HL-60/S4 treated with retinoic acid at 250 ng/mL for 4 days and 3 days (cell line): ENCODE measurements around the gene MPHOSPH8.

ENCODE experiments used
- in situ Hi-C: fragments of 300-500 bp; cut with MboI; formaldehyde crosslinking; loops from 2 replicates; pipeline ENCODE4 v1.7.0; 2022; ENCODE audit warnings: low sequenced_read_pairs

MPHOSPH8 gene, protein sequence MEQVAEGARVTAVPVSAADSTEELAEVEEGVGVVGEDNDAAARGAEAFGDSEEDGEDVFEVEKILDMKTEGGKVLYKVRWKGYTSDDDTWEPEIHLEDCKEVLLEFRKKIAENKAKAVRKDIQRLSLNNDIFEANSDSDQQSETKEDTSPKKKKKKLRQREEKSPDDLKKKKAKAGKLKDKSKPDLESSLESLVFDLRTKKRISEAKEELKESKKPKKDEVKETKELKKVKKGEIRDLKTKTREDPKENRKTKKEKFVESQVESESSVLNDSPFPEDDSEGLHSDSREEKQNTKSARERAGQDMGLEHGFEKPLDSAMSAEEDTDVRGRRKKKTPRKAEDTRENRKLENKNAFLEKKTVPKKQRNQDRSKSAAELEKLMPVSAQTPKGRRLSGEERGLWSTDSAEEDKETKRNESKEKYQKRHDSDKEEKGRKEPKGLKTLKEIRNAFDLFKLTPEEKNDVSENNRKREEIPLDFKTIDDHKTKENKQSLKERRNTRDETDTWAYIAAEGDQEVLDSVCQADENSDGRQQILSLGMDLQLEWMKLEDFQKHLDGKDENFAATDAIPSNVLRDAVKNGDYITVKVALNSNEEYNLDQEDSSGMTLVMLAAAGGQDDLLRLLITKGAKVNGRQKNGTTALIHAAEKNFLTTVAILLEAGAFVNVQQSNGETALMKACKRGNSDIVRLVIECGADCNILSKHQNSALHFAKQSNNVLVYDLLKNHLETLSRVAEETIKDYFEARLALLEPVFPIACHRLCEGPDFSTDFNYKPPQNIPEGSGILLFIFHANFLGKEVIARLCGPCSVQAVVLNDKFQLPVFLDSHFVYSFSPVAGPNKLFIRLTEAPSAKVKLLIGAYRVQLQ

DNA sequence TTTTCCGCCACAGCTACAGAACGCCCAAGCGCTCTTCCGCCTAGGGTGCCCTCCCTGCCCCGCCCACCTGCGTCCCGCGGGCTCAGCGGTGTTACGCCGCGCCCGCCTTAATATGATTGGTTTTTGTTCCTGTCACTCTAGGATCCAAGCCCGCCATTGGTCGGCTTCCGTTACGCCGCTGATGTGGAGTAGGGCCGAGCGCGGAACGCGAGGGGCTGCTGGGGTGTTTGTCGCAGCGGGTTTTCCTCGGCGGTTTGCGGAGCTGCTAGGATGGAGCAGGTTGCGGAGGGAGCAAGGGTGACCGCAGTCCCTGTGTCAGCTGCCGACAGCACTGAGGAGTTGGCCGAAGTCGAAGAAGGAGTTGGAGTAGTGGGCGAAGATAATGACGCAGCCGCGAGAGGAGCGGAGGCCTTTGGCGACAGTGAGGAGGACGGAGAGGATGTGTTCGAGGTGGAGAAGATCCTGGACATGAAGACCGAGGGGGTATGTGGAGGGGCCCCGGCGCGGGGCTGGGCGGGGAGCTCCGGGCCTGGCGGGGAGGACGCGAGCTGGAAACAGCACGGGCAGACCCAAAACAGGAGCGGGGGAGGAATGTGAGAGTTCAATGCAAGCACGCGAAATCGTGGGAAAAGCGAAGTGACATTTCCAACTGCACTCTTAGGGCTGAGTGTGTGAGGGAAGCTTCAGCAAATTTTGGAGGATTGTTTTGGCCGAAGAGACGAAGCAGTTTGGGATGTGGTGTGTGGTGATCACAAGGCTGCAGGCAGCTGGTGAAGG, at the start of gene MPHOSPH8:
MPHOSPH8 (plus strand) TSS at position 181 of the 777 bp plus-strand sequence; CDS start at position 271, 90 bp downstream.
- in situ Hi-C loops, result no loop called here

DNA sequence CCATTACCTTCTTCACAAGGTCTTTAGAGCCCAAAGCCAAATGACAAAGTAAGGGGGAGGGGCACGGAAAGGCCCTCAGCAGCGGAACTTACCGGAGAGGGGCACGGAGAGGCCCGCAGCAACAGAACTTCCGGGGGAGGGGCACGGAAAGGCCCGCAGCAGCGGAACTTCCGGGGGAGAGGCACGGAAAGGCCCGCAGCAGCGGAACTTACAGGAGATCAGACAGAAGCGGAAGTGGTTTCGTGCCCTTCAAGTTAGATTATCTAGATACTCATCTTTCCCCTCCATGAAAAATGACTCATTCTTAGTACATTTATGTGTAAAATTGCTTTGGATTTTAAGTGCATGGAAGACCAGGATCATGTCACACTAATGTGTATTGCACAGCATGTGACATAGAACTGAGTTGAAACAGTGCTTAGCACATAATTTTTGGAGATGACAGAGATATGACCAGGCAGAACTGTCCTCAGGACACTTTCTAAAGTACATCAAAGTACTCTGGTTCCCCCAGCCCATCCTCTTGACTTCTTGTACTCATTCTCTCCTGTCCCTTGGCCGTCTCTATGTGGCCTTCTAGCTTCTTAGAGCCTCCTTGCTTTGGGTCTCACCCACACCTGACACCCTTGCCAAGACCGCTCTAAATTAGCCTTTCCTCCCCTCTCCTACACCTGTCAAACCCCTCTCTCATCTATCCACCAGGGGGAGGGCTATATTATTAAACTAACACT, 46.4 kb upstream of the MPHOSPH8 start:
- in situ Hi-C loops, result no loop called here

DNA sequence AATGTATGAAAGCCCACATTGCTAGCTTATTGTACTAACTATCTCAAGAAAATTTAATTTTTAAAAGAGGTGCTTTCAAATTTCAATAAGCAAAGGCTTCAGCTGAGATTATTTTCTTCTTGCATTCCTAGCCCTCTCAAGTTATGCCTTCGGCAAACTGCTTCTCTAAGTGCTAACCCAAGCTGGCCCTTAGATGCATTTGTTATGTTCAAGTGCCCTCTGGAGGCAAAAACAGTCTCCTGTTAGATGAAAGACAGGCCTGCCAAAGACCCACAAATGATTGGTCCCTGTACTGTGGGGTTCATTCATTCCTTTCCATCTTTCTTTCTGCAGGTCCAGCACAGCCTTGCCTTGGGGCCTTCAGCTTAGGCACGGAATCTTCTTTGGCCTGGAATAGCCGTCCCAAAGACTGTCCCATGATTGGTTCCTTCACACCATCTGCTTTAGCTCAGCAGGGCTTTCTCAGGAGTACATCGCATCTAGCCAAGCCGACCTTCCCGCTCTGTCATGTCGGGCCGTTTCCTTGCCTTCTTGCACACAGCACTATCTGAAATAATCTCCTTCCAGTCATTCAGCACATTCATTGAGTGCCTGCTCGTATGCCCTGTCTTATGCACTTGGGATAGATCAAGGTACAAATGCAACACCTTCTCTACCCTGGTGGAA, 45.7 kb upstream of the MPHOSPH8 start:
- in situ Hi-C loops, result no loop called here

DNA sequence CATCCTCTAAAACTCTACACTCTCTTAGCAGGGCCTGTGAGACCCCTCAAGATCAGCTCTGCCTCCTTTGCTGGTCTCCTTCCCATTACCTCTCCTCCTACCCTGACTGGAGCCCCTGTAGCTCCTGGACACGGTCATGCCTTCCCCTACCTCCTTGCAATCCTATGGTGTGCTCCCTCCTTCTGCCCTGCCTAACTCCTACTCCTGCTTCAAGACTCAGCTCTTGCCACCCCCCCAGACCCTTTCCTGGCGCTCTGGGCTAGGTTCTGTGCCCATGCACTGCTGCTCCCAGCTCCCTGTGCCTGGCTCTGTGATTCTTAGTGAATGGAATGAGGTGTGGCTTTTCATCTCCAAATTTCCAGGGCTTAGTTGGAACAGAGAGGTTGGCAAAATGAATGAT, 44.1 kb upstream of the MPHOSPH8 start:
- in situ Hi-C loops, result no loop called here

DNA sequence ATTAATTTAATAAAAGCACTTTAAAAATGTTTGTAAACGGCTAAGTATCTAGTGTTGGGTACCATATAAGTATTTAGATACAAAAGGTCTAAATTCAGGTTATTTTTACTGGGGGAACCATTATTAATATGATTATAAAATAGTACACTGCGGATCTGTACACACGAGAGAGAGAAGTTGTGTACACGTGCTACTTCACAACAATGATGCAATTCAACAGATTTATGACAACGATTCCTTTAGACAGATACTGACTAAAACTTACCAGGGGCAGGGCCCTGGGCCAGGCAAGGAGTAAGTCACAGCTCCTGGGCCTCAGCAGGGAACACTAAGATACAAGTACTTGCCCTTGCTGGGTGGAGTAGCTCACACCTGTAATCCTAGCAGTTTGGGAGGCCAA, 43.0 kb upstream of the MPHOSPH8 start:
- in situ Hi-C loops, result no loop called here

DNA sequence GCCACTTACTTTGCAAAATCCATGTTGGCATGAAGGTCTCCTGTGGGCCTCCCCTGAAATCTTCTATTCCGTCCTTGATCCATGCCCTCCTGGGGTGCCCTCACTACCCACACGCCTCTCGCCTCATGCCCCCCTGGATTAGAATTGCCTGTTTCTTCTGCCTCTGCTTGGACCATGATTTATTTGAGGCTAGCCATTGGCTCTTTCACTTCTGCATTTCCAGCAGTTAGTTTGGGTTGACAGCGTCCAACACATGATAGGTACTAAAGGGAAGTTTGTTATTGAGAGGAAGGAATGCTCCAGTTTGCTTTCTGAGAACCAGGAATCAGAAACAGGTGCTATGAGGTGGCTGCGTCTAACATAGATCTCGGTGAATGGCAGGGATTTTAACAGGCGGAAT, 41.6 kb upstream of the MPHOSPH8 start:
- in situ Hi-C loops, result no loop called here

DNA sequence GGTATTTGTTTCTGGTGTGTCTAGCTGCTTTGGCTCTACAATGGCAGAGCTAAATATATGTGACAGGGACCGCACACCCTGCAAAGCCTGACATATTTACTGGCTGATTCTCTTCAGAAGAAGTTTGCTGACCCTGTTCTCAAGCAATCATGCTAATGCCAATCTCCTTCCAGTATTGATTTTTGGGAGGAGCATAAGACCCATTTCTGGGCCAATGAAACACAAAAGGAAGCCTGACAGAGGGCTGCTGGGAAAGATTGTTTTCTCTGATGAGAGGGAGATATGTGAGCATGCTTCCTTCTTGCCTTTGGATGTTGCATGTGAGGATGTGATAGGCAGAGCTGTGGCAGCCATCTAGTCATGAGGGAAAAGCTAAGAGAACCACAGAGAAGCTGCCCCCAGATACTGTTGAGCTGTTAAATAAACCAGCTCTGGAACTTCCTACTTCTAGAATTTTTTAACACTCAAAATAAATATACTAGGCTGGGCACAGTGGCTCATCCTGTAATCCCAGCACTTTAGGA, 40.7 kb upstream of the MPHOSPH8 start:
- in situ Hi-C loops, result no loop called here

DNA sequence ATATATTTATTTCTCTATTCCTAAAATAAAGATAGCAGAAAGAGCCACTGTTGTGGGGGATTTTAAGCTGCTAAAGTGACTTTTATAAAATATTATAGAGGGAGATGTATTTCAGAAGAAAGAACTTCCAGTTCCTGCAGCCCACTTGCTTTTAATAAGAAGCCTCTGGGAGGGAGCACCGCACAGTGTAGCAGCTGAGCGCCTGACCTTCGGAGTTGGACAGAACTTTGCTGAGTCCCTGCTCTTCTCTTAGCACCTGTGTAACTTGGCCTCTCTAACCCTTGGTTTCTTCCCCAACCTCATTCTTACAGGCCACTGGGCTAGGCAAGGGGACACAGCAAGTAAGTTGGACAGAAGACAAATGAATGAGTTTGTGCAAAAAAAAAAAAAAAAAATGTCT, 37.4 kb upstream of the MPHOSPH8 start:
- in situ Hi-C loops, result no loop called here

DNA sequence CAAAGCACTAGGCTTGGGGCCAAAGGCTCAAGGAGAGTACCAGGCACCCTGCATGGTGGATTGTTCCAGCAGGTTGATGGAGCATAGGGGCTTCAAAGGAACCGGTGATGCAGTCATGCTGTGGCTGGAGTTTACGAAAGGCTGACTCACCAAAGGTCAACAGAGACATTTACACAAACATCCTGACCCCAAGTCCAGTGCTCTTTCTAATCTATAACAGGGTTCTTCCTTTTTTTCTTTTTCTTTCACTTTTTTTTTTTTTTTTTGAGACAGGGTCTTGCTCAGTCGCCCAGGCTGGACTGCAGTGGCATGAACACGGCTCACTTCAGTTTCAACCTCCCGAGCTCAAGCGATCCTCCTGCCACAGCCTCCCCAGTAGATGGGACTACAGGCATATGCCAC, 36.5 kb upstream of the MPHOSPH8 start:
- in situ Hi-C loops, result no loop called here

DNA sequence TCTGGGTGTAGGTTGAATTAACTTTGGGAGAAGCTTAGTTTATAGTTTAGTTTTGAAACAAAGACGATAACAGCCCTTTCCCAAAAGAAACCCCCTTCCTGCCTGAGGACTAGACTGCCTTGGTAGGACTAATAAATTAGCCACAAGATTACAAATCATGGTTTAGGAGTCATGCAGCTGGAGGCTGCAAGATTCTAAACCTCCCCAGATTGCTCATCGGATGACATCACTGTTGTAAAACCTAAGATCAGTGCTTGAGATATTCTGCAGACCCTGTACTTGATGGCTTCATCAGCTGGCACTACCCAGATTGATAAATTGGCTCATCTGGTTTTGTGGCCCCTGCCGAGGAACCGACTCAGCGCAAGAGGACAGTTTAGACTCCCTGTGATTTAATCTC, 35.9 kb upstream of the MPHOSPH8 start:
- in situ Hi-C loops, result no loop called here

DNA sequence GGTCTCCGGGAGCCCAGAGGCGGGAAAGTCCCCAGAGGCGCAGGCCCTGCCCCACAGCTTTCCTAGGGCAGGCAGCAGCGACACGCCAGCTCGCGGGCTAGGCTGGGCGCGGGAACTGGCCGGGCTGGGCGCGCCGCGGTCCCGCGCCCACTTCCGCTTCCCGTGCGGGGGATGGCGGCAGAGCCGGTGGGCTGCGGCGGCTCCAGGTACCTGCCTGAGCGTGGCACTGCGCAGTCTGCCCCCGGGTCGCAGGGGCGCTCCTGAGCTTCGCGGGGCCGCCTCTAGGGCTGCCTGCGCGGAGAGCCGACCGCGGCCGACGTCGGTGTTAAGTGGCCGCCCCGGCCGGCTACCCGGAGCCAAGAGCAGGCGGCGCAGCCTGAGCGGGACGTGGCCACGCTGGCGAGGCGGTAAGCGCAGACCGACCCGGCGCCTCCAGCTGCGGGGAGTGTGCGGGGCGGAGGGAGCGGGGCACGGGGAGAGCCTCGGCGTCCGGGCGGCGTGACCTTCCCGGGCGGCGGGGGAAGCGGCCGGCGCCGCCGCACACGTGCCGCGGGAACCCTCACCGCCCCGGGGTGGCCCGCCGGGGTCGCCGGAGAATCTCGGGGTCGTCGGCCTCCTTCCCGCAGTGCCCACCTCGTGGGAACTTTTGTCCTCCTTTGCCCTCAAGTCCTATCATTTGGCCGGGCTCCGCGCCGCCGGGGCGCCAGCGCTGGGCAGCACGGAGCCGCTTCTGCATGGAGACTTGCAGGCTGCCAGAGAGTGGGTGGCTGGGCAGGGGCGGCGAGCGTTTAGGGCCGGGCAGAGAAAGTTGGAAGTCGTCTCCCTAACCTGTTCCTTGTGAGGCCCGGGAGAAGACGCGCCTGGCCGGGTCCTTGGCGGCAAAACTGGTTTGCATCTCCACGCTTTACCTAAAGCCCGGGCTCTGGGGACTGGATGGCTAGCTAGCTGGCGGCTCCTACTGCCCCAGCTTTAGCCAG, 31.4 kb upstream of the MPHOSPH8 start:
- in situ Hi-C loops, result no loop called here

DNA sequence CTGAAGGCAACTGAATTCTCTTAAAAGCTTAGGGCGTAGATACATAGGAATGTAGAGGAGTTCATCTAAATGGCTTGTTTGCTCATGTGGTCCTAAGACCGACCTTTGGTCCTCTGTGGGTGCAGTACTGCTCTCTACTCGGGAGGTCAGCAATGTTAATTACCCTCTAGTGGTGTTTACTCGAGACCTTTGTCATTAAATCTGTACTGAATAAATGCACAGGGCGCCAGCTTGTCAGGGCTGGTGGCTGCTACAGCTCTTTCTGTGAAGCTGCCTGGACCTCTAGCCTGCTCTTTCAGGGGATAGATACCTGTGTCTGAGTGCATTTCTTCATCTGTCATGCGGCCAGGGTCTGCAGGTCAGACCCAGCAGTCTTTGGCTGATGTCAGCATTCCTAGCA, 29.2 kb upstream of the MPHOSPH8 start:
- in situ Hi-C loops, result no loop called here

DNA sequence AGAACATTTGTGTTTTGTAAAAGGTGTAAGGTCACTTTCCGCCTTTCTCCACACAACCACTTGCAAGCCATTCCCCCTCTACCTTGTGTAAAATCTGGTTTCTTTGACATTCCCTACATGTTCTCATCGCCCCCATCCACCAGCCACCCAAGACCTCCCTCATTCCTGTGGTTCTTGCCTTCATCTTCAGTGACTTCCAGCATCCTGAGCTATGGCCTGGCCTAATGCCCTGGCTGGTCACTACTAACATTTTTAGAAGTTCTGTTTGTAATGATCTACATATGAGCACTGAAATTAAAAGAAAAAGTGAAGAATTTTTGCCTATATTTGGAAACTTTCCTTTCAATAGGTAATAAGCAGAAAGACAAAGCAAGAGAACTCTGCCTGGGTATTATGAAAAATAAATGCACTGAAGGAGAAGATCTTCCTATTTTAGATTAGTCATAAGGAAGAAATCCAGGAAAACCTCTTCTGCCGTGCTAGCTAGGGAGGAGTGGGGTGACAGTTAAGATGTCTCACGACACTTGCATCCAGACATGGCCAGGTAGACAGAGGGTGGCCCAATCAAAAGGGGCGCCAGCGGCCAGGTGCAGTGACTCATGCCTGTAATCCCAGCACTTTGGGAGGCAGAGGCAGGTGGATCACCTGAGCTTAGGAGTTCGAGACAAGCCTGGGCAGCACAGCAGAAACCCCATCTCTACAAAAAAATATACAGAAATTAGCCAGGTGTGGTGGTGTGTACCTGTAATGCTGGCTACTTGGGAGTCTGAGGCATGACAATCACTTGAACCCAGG, 28.1 kb upstream of the MPHOSPH8 start:
- in situ Hi-C loops, result no loop called here

DNA sequence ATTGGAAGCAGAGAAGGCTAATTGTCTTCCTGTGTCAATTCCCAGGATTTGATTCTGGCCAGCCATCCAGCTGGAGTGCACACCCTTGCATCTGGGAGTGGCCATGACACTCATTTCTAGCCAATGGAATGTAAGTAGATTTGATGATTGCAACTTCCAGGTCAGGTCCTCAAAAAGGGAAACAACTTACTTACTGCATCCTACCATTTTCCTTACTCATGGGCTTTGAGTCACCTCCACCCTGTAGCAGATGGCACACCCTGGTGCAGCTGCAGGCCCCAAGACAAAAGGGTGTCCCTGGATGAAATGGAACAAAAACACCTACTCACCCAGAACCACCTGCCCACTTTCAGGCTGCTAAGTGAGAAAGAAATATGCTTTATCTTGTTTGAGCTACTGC, 27.3 kb upstream of the MPHOSPH8 start:
- in situ Hi-C loops, result no loop called here

DNA sequence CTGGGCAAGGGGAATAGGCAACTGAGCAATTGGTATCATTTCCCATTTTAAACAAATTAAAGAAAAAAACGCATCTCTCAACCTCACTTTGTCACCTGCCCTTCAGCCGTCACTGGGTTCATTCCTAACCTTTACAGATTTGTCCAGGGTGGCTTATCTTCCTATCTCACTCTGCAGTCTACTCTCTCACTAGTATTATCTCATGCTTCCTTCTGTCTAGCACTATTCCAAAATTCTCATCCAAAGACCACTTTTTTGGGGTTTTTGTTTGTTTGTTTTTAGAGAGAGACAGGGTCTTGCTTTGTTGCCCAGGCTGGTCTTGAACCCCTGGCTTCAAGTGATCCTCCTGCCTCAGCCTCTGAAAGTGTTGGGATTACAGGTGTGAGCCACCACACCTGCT, 26.7 kb upstream of the MPHOSPH8 start:
- in situ Hi-C loops, result no loop called here

DNA sequence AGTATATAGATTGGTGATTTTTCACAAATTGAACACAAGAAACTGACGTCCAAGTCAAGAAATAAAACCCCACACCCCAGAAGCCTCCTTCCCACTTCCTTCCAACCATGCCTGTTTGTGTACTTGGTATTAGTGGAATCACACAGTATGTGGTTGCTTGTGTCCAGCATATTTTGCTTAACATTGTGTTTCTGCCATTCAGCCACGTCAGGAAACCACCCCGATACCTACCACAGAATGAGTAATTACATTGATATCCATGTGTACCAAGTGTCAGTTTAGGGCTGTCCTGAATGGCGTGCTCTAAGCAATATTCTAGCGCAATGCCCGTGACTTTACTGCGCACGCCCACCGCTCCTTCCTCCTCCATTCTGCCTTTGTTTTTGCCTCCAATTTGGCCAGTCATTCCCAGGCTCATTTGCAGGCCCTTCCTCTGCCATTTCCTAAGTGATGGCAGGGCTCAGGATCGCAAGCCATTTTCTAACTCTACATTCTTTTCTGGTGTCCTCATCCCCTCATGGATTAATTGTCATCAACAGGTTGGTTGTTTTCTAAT, 25.9 kb upstream of the MPHOSPH8 start:
- in situ Hi-C loops, result no loop called here

DNA sequence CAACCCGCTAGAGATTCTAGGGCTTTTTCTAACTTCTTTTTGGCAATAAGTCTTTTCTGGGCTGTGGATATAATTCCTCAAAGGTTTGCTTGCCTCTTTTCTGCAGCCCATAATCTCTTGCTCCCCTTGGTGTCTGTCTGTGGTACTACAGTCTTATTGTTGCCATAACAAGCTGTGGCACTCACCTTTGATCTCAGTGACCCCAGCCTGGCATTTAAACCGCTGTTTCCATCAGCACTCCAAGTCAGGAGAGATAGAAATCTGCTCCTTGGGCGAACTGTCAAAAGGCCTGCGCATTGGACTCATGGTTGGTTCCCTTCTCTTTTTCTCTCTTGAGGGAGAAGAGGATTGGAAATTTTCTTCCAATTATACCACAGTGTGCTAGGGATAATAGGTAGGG, 14.5 kb upstream of the MPHOSPH8 start:
- in situ Hi-C loops, result no loop called here

DNA sequence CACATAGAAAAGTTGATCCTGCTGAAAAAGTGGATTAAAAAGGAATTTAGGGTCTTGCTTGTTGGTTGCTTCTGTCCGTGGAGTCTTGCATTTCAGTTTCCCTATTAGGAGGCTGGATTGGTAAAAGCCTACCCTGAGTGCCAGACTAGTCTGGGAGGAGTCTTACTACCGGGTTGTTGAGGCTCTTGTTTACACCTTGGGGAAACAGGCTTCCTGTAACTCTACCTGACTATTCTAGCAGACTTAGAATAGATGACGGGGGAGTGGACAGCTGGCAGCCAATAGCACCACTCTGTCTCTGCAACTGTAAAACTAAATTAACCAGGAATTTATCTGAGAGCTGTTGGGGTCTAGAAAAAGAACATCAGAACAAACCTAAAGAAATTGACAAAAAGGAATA, 11.3 kb upstream of the MPHOSPH8 start:
- in situ Hi-C loops, result no loop called here
